Vagina (tissue), 2 donors: ENCODE measurements around the gene KLHL20.

Experiments
- CTCF ChIP-seq, 3 experiments: fragments of 450-650 bp in 2 of 3; fragments of 200-600 bp in 1 of 3; sonication (generic) in 1 of 3; IDR thresholded peaks; one replicate each; pipeline ENCODE4 v1.5.1; 2017 to 2019; ENCODE audit warnings: antibody characterized with exemption in 3 of 3, mild to moderate bottlenecking in 2 of 3, moderate library complexity in 2 of 3
- POLR2A ChIP-seq, 2 donors: fragments of 450-650 bp; IDR thresholded peaks; one replicate each; pipeline ENCODE4 v1.6.1; 2017; ENCODE audit warnings: antibody characterized with exemption in 2 of 2, mild to moderate bottlenecking in 2 of 2, moderate library complexity in 2 of 2

- TF ChIP-seq CTCF (IDR thresholded peaks at IDR 0.05) (no peak), POLR2A (IDR thresholded peaks at IDR 0.05) (no peak)
Measured at GRCh38 chr1:173768206-173768605, 53.4 kb downstream of the KLHL20 start.
